Liver (tissue), 3 donors: ENCODE measurements around the gene TMEM178B.

Experiments used
- GABPA ChIP-seq, 2 donors: IDR thresholded peaks in 1 of 2; conservative IDR thresholded peaks in 1 of 2; 2 replicates each; pipeline ENCODE4 v1.6.1; 2016; ENCODE audit warnings: antibody characterized with exemption in 2 of 2, mild to moderate bottlenecking in 1 of 2, moderate library complexity in 1 of 2
- HNF4A ChIP-seq, 2 donors: conservative IDR thresholded peaks; 2 replicates each; pipeline ENCODE4 v1.6.1; 2016; ENCODE audit warnings: antibody characterized with exemption in 2 of 2, mild to moderate bottlenecking in 2 of 2
- HNF4G ChIP-seq: IDR thresholded peaks from 2 replicates; pipeline ENCODE4 v1.6.1; 2016; ENCODE audit warnings: antibody characterized with exemption
- SP1 ChIP-seq: IDR thresholded peaks from 2 replicates; pipeline ENCODE4 v1.6.1; 2018; ENCODE audit warnings: antibody characterized with exemption, mild to moderate bottlenecking
- YY1 ChIP-seq: IDR thresholded peaks from 2 replicates; pipeline ENCODE4 v1.6.1; 2016; ENCODE audit warnings: antibody characterized with exemption, mild to moderate bottlenecking
- TF ChIP-seq, protein P1 (sequence below): fragments of 150-350 bp; IDR thresholded peaks from 2 replicates; pipeline ENCODE4 v1.5.1; 2017; ENCODE audit warnings: improper control_type of control experiment, low read depth, low read length; ENCODE audit not compliant: missing input control
- TF ChIP-seq, protein P2 (sequence below): IDR thresholded peaks from 2 replicates; pipeline ENCODE4 v1.6.1; 2016; ENCODE audit warnings: antibody characterized with exemption
- TF ChIP-seq, protein P3 (sequence below): IDR thresholded peaks from 2 replicates; pipeline ENCODE4 v1.6.1; 2016; ENCODE audit warnings: antibody characterized with exemption, mild to moderate bottlenecking
- donor health status: healthy.
- donor health status: healthy.

DNA sequence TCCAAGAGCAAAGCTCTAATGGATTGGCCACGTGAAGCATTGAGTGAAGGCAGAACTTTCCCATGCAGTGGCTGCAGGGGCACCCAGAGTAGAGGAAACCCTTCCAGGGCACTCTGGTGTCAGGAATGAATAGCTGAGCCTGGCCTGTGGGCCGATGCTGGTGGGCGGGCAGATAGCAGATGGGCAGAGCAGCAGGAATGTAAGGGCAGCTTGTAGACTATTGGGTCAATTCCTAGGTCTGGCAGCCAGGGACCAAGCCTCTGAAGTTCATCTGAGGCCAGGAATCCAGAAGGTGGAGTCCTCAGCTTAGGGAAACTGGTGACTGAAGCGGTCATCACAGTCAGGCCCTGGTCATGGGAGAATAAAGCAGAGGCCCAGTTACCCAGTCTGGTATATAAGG is 115.4 kb downstream of the TMEM178B start:
- TF ChIP-seq, protein P1, sequence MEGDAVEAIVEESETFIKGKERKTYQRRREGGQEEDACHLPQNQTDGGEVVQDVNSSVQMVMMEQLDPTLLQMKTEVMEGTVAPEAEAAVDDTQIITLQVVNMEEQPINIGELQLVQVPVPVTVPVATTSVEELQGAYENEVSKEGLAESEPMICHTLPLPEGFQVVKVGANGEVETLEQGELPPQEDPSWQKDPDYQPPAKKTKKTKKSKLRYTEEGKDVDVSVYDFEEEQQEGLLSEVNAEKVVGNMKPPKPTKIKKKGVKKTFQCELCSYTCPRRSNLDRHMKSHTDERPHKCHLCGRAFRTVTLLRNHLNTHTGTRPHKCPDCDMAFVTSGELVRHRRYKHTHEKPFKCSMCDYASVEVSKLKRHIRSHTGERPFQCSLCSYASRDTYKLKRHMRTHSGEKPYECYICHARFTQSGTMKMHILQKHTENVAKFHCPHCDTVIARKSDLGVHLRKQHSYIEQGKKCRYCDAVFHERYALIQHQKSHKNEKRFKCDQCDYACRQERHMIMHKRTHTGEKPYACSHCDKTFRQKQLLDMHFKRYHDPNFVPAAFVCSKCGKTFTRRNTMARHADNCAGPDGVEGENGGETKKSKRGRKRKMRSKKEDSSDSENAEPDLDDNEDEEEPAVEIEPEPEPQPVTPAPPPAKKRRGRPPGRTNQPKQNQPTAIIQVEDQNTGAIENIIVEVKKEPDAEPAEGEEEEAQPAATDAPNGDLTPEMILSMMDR: no peak
- TF ChIP-seq YY1: no peak
- TF ChIP-seq SP1: no peak
- TF ChIP-seq, protein P2, sequence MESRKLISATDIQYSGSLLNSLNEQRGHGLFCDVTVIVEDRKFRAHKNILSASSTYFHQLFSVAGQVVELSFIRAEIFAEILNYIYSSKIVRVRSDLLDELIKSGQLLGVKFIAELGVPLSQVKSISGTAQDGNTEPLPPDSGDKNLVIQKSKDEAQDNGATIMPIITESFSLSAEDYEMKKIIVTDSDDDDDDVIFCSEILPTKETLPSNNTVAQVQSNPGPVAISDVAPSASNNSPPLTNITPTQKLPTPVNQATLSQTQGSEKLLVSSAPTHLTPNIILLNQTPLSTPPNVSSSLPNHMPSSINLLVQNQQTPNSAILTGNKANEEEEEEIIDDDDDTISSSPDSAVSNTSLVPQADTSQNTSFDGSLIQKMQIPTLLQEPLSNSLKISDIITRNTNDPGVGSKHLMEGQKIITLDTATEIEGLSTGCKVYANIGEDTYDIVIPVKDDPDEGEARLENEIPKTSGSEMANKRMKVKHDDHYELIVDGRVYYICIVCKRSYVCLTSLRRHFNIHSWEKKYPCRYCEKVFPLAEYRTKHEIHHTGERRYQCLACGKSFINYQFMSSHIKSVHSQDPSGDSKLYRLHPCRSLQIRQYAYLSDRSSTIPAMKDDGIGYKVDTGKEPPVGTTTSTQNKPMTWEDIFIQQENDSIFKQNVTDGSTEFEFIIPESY: no peak
- TF ChIP-seq, protein P3, sequence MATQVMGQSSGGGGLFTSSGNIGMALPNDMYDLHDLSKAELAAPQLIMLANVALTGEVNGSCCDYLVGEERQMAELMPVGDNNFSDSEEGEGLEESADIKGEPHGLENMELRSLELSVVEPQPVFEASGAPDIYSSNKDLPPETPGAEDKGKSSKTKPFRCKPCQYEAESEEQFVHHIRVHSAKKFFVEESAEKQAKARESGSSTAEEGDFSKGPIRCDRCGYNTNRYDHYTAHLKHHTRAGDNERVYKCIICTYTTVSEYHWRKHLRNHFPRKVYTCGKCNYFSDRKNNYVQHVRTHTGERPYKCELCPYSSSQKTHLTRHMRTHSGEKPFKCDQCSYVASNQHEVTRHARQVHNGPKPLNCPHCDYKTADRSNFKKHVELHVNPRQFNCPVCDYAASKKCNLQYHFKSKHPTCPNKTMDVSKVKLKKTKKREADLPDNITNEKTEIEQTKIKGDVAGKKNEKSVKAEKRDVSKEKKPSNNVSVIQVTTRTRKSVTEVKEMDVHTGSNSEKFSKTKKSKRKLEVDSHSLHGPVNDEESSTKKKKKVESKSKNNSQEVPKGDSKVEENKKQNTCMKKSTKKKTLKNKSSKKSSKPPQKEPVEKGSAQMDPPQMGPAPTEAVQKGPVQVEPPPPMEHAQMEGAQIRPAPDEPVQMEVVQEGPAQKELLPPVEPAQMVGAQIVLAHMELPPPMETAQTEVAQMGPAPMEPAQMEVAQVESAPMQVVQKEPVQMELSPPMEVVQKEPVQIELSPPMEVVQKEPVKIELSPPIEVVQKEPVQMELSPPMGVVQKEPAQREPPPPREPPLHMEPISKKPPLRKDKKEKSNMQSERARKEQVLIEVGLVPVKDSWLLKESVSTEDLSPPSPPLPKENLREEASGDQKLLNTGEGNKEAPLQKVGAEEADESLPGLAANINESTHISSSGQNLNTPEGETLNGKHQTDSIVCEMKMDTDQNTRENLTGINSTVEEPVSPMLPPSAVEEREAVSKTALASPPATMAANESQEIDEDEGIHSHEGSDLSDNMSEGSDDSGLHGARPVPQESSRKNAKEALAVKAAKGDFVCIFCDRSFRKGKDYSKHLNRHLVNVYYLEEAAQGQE: no peak
- no peak for TF ChIP-seq GABPA (IDR thresholded peaks at IDR 0.05 in 1 of 2, conservative IDR thresholded peaks at IDR 0.05 in 1 of 2)
- TF ChIP-seq HNF4A (conservative IDR thresholded peaks at IDR 0.05): no peak
- TF ChIP-seq HNF4G: no peak
